GM23248 (cell line): ENCODE data around the gene MED10.

ENCODE experiments used
- EZH2 ChIP-seq: fragments of 200-600 bp; sonication (generic); IDR thresholded peaks from 2 replicates; pipeline ENCODE4 v1.6.1; 2018; ENCODE audit warnings: antibody characterized with exemption, mild to moderate bottlenecking; ENCODE audit not compliant: insufficient read depth, poor library complexity, severe bottlenecking
- EZH2phosphoT487 ChIP-seq: fragments of 200-600 bp; sonication (generic); IDR thresholded peaks from 2 replicates; pipeline ENCODE4 v1.6.1; 2018; ENCODE audit warnings: antibody characterized with exemption, moderate library complexity, mild to moderate bottlenecking, low read depth; ENCODE audit not compliant: insufficient read depth

GRCh38 chr5:6356578-6357164 lies 21.7 kb downstream of the MED10 start:
- TF ChIP-seq EZH2phosphoT487 = no peak
- no peak for TF ChIP-seq EZH2
